22Rv1 (cell line): ENCODE data around the gene PPP3CA.

Experiments
- CTCF ChIP-seq: fragments of 450-650 bp; IDR thresholded peaks from 2 replicates; pipeline ENCODE4 v1.5.1; 2017; ENCODE audit warnings: mild to moderate bottlenecking
- ZFX ChIP-seq: fragments of 450-650 bp; IDR thresholded peaks from 2 replicates; pipeline ENCODE4 v1.6.1; 2017; ENCODE audit warnings: antibody characterized with exemption, borderline replicate concordance

- TF ChIP-seq CTCF (no peak), ZFX (no peak)
Measured at GRCh38 chr4:101321481-101322042, 25.8 kb downstream of the PPP3CA start.
